Measurements from ENCODE around the gene ZFYVE16. TPM values are rescaled to one million over a fixed set of nuclear protein-coding genes. Genes with fewer than 3 reads are reported as not detected.

Gene ZFYVE16
- polyA plus RNA-seq, 2 of the 4 experiments (the other 2 are of a cell fraction): 16.4 to 26.2 TPM

GRCh38 chr5:80495891-80496290 lies 88.0 kb downstream of the ZFYVE16 start:
- ATAC-seq (no peak), FAIRE-seq (no peak), DNase-seq (ENCODE audit: low read depth in 1 of 2, low spot score in 1 of 2) (no peak)
- no peak for TF ChIP-seq KDM1A (IDR thresholded peaks at IDR 0.05; ENCODE audit: low read depth)
- TF ChIP-seq RARB (CRISPR knock-in tag; IDR thresholded peaks at IDR 0.05): no peak
- no peak for TF ChIP-seq FOSB (CRISPR knock-in tag; IDR thresholded peaks at IDR 0.05)
- TF ChIP-seq HOXA7 (CRISPR knock-in tag; IDR thresholded peaks at IDR 0.05): no peak
- TF ChIP-seq POLR2AphosphoS2 (conservative IDR thresholded peaks at IDR 0.05; ENCODE audit: low read length): no peak
- no peak for TF ChIP-seq JUN (IDR thresholded peaks at IDR 0.05)
- TF ChIP-seq CEBPB (IDR thresholded peaks at IDR 0.05): no peak
- no peak for TF ChIP-seq USF2 (IDR thresholded peaks at IDR 0.05)
- TF ChIP-seq BCL3 (IDR thresholded peaks at IDR 0.05): no peak
- TF ChIP-seq PHF8 (IDR thresholded peaks at IDR 0.05; ENCODE audit: borderline replicate concordance, low read depth): no peak
- no peak for TF ChIP-seq HDAC2 (IDR thresholded peaks at IDR 0.05)
- no peak for TF ChIP-seq FOXS1 (CRISPR knock-in tag; IDR thresholded peaks at IDR 0.05)
- no peak for TF ChIP-seq EP300 (IDR thresholded peaks at IDR 0.05)
- TF ChIP-seq E2F6 (IDR thresholded peaks at IDR 0.05; ENCODE audit: borderline replicate concordance, low read depth): no peak
- TF ChIP-seq NPAS2 (CRISPR knock-in tag; IDR thresholded peaks at IDR 0.05; ENCODE audit: borderline replicate concordance): no peak
- no peak for TF ChIP-seq HOXB5 (CRISPR knock-in tag; IDR thresholded peaks at IDR 0.05)
- ChIA-PET POLR2A (no interaction called here), CTCF (no interaction called here)
- no peak overlapping the region for H3K4me2 ChIP-seq
- no peak overlapping the region for H3K27ac ChIP-seq
- H3K4me1 ChIP-seq: no peaks in the 10 kb centered on the region
- no peak overlapping the region for H3K4me3 ChIP-seq
- WGBS (ENCODE audit: missing lambda C conversion rate): 91% methylated on average over 2 of the region's 2 CpGs
- no peaks in the 10 kb centered on the region for H3K9me3 ChIP-seq

- POLR2A ChIA-PET: no interaction called here
- CTCF ChIA-PET: interaction anchor here (0.7 kb wide), 1 partner anchor 10 kb away, joined by 3 read pairs; no protein-coding TSS in a partner anchor
These were observed 94.9 kb downstream of the ZFYVE16 start for GRCh38 chr5:80502800-80503199.

GRCh38 chr5:80503641-80504040 lies 95.8 kb downstream of the ZFYVE16 start:
- no peaks in the 10 kb centered on the region for H3K4me1 ChIP-seq
- DNase-seq (ENCODE audit: low read depth in 1 of 2, low spot score in 1 of 2): no peak
- FAIRE-seq: no peak
- no peaks in the 10 kb centered on the region for H3K9me3 ChIP-seq
- TF ChIP-seq ZC3H11A (IDR thresholded peaks at IDR 0.05) (no peak), ZSCAN20 (CRISPR knock-in tag; IDR thresholded peaks at IDR 0.05) (no peak), CBX8 (IDR thresholded peaks at IDR 0.05) (no peak), ELK1 (IDR thresholded peaks at IDR 0.05; ENCODE audit: low read depth, low read length) (no peak), CTCF (IDR thresholded peaks at IDR 0.05) (no peak), SMC3 (IDR thresholded peaks at IDR 0.05) (no peak), CHD2 (IDR thresholded peaks at IDR 0.05; ENCODE audit: low read length, partially characterized antibody) (no peak)
- no peak for ATAC-seq
- POLR2A ChIA-PET: no interaction called here
- H3K27ac ChIP-seq: no peak overlapping the region
- WGBS (ENCODE audit: missing lambda C conversion rate): 75% methylated on average over 1 of the region's 1 CpG
- CTCF ChIA-PET: no interaction called here
- H3K4me2 ChIP-seq: no peak overlapping the region
- no peak overlapping the region for H3K4me3 ChIP-seq

More at GRCh38 chr5:80502800-80503199, 94.9 kb downstream of the ZFYVE16 start:
- no peak for ATAC-seq
- Histone ChIP-seq H3K27ac (no peak overlapping the region), H3K9me3 (no peaks in the 10 kb centered on the region), H3K4me3 (no peak overlapping the region), H3K4me1 (no peaks in the 10 kb centered on the region), H3K4me2 (no peak overlapping the region)
- no peak for DNase-seq (ENCODE audit: low read depth in 1 of 2, low spot score in 1 of 2)
- FAIRE-seq: no peak
- 88% methylated on average over 2 of the region's 2 CpGs for WGBS (ENCODE audit: missing lambda C conversion rate)
- TF ChIP-seq USF2 (IDR thresholded peaks at IDR 0.05): no peak
- no peak for TF ChIP-seq ZNF302 (CRISPR knock-in tag; IDR thresholded peaks at IDR 0.05)
